IMR-90 (cell line): ENCODE data around the gene COL1A1. TPM values are rescaled to one million over a fixed set of nuclear protein-coding genes. Genes with fewer than 3 reads are reported as not detected.

Experiments used
- ATAC-seq: fragments of 200-7000 bp; cut with Tn5 transposase; 2 replicates; pipeline ENCODE4 v1.9.1; 2020; ENCODE audit warnings: low read depth, mild to moderate bottlenecking, moderate library complexity
- BruUV-seq: library from RNA; stranded (reverse); fragments of 400-500 nt; replicated peaks from 2 replicates; lab custom pipeline; 2021; lab: Mats Ljungman, UMichigan
- CTCF ChIA-PET: fragments of 300-600 bp; formaldehyde crosslinking; extraction: SDS; loops from one replicate; lab custom pipeline; 2021; ENCODE audit warnings: antibody characterized with exemption; lab: Yijun Ruan, JAX
- POLR2A ChIA-PET: fragments of 300-600 bp; sonication (Branson Sonifier 250); formaldehyde crosslinking; loops from one replicate; lab custom pipeline; 2022; ENCODE audit warnings: antibody characterized with exemption; ENCODE audit not compliant: unreplicated experiment; lab: Charles Lee
- DNase-seq: peaks from one replicate; pipeline ENCODE4 v3.0.0; 2013
- H2AFZ ChIP-seq: replicated peaks from 2 replicates; pipeline ENCODE3; 2013; ENCODE audit warnings: low read length, mild to moderate bottlenecking; ENCODE audit not compliant: poor library complexity
- H2AK5ac ChIP-seq: 2 replicates; pipeline ENCODE4 v1.6.1; 2013; ENCODE audit warnings: low read depth, low read length, inconsistent platforms
- H2AK9ac ChIP-seq: replicated peaks from 2 replicates; pipeline ENCODE3; 2013; ENCODE audit warnings: mild to moderate bottlenecking, low read depth, low read length, moderate library complexity; ENCODE audit not compliant: poor library complexity
- H2BK120ac ChIP-seq: 2 replicates; pipeline ENCODE4 v1.6.1; 2013; ENCODE audit warnings: low read depth, low read length, inconsistent platforms
- H2BK15ac ChIP-seq: 3 replicates; pipeline ENCODE4 v1.6.1; 2013; ENCODE audit warnings: low read depth, low read length, inconsistent platforms
- H2BK20ac ChIP-seq: 2 replicates; pipeline ENCODE4 v1.6.1; 2013; ENCODE audit warnings: low read depth, mild to moderate bottlenecking, inconsistent platforms, low read length, moderate library complexity
- H2BK5ac ChIP-seq: 2 replicates; pipeline ENCODE4 v1.6.1; 2013; ENCODE audit warnings: mild to moderate bottlenecking, low read depth, low read length, inconsistent platforms; ENCODE audit not compliant: poor library complexity, severe bottlenecking
- H3K14ac ChIP-seq: replicated peaks from 2 replicates; pipeline ENCODE4 v1.6.1; 2013; ENCODE audit warnings: low read depth, low read length, inconsistent platforms
- H3K18ac ChIP-seq: 2 replicates; pipeline ENCODE4 v1.6.1; 2013; ENCODE audit warnings: low read depth, low read length, control low read depth
- H3K23ac ChIP-seq: 2 replicates; pipeline ENCODE4 v1.6.1; 2013; ENCODE audit warnings: low read depth, low read length, inconsistent platforms
- H3K27ac ChIP-seq: 2 replicates; pipeline ENCODE4 v1.5.1; 2013; ENCODE audit warnings: mild to moderate bottlenecking, control low read depth, low read length; ENCODE audit not compliant: insufficient read depth
- H3K27me3 ChIP-seq: 2 replicates; pipeline ENCODE4 v1.6.1; 2013; ENCODE audit warnings: low read length; ENCODE audit not compliant: control insufficient read depth, insufficient read depth
- H3K36me3 ChIP-seq: 2 replicates; pipeline ENCODE4 v1.6.1; 2013; ENCODE audit warnings: low read length, mixed read lengths; ENCODE audit not compliant: control insufficient read depth, insufficient read depth
- H3K4ac ChIP-seq: 2 replicates; pipeline ENCODE4 v1.6.1; 2013; ENCODE audit warnings: low read depth, low read length, inconsistent platforms
- H3K4me1 ChIP-seq: 2 replicates; pipeline ENCODE4 v1.6.1; 2013; ENCODE audit warnings: low read length, mixed read lengths; ENCODE audit not compliant: control insufficient read depth, insufficient read depth
- H3K4me2 ChIP-seq: 2 replicates; pipeline ENCODE4 v1.6.1; 2013; ENCODE audit warnings: low read depth, mild to moderate bottlenecking, control low read depth, low read length, moderate library complexity
- H3K4me3 ChIP-seq: 2 replicates; pipeline ENCODE4 v1.5.1; 2013; ENCODE audit warnings: low read depth, mild to moderate bottlenecking, control low read depth, low read length, moderate library complexity; ENCODE audit not compliant: insufficient read depth
- H3K56ac ChIP-seq: 2 replicates; pipeline ENCODE4 v1.6.1; 2013; ENCODE audit warnings: low read length, inconsistent platforms; ENCODE audit not compliant: insufficient read depth; ENCODE audit errors: extremely low read depth
- H3K79me1 ChIP-seq, 2 experiments: 2 replicates each; pipeline ENCODE4 v1.6.1; 2013; ENCODE audit warnings: low read length in 2 of 2, inconsistent platforms in 1 of 2, low read depth in 1 of 2
- H3K9ac ChIP-seq: 2 replicates; pipeline ENCODE4 v1.6.1; 2013; ENCODE audit warnings: low read depth, low read length, control low read depth
- H3K9me1 ChIP-seq: 2 replicates; pipeline ENCODE4 v1.6.1; 2013; ENCODE audit warnings: low read length, inconsistent platforms; ENCODE audit not compliant: insufficient read depth
- H3K9me3 ChIP-seq: 2 replicates; pipeline ENCODE4 v1.6.1; 2013; ENCODE audit warnings: low read length; ENCODE audit not compliant: control insufficient read depth, insufficient read depth
- H4K20me1 ChIP-seq: 2 replicates; pipeline ENCODE4 v1.6.1; 2013; ENCODE audit warnings: low read length, inconsistent platforms; ENCODE audit not compliant: insufficient read depth
- H4K5ac ChIP-seq: 2 replicates; pipeline ENCODE4 v1.6.1; 2013; ENCODE audit warnings: mild to moderate bottlenecking, low read depth, low read length, control low read depth
- H4K8ac ChIP-seq, 2 experiments: 2 replicates each; pipeline ENCODE4 v1.6.1; 2013; ENCODE audit warnings: low read depth in 2 of 2, low read length in 2 of 2, control low read depth in 1 of 2, inconsistent platforms in 1 of 2
- H4K91ac ChIP-seq: 2 replicates; pipeline ENCODE4 v1.6.1; 2013; ENCODE audit warnings: low read depth, low read length, inconsistent platforms; ENCODE audit not compliant: insufficient read depth
- BHLHE40 ChIP-seq: fragments of 150-350 bp; IDR thresholded peaks from 2 replicates; pipeline ENCODE4 v1.6.1; 2016; ENCODE audit warnings: mild to moderate bottlenecking, low read depth, low read length
- CEBPB ChIP-seq: IDR thresholded peaks from 2 replicates; pipeline ENCODE4 v1.6.1; 2012; ENCODE audit warnings: low read depth, low read length, improper control_type of control experiment
- CHD1 ChIP-seq: IDR thresholded peaks from 2 replicates; pipeline ENCODE4 v1.6.1; 2012; ENCODE audit warnings: low read depth, low read length, improper control_type of control experiment
- FOS ChIP-seq: fragments of 150-350 bp; IDR thresholded peaks from 2 replicates; pipeline ENCODE4 v1.6.1; 2016; ENCODE audit warnings: low read depth, low read length
- NFE2L2 ChIP-seq: fragments of 150-350 bp; IDR thresholded peaks from 2 replicates; pipeline ENCODE4 v1.6.1; 2016; ENCODE audit warnings: low read depth, mild to moderate bottlenecking, low read length
- RAD21 ChIP-seq: IDR thresholded peaks from 2 replicates; pipeline ENCODE4 v1.6.1; 2012; ENCODE audit warnings: low read length, improper control_type of control experiment
- SMC3 ChIP-seq: fragments of 150-350 bp; IDR thresholded peaks from 2 replicates; pipeline ENCODE4 v1.6.1; 2016; ENCODE audit warnings: low read depth, mild to moderate bottlenecking, antibody characterized with exemption, low read length, moderate library complexity
- WGBS, 2 experiments: methylation state at CpG; one replicate each; pipeline versions ENCODE4 v1.1.5 to v1.1.7; 2013; ENCODE audit warnings: missing lambda C conversion rate in 2 of 2; ENCODE audit not compliant: insufficient read length in 1 of 2; ENCODE audit errors: extremely low coverage in 2 of 2; 5-methylcytosine and 5-hydroxymethylcytosine counted together
- dilution Hi-C: fragments of 300-500 bp; cut with HindIII; formaldehyde crosslinking; loops from one replicate; pipeline ENCODE4 v1.14.3; 2018; ENCODE audit warnings: low sequenced_read_pairs; ENCODE audit not compliant: unreplicated experiment
- in situ Hi-C: fragments of 300-500 bp; cut with MboI; formaldehyde crosslinking; loops from 3 replicates; pipeline ENCODE4 v1.14.3; 2019; ENCODE audit warnings: low sequenced_read_pairs, inconsistent platforms, mixed read lengths
- intact Hi-C: fragments of 100-400 bp; cut with micrococcal nuclease; formaldehyde crosslinking; loops from 2 replicates; pipeline ENCODE4 v1.10.0; 2022
- polyA plus RNA-seq, 3 experiments: library from polyadenylated mRNA; depleted of rRNA; stranded (reverse); fragments of >200 nt; gene quantifications; 2 replicates each; pipeline ENCODE4 v1.2.3, GENCODE V29; 2012; ENCODE audit warnings: low replicate concordance in 1 of 3
- total RNA-seq: library from RNA; depleted of rRNA; stranded (reverse); fragments of >200 nt; gene quantifications from 2 replicates; pipeline ENCODE4 v1.2.3, GENCODE V29; 2012
- TF ChIP-seq, protein P1 (sequence below): conservative IDR thresholded peaks from 2 replicates; pipeline ENCODE4 v1.5.1; 2012; ENCODE audit warnings: mild to moderate bottlenecking, low read depth, low read length, improper control_type of control experiment
- TF ChIP-seq, protein P2 (sequence below): fragments of 150-350 bp; IDR thresholded peaks from 2 replicates; pipeline ENCODE4 v1.6.1; 2016; ENCODE audit warnings: low read depth, mild to moderate bottlenecking, low read length, moderate library complexity, borderline replicate concordance

COL1A1 gene
- total and polyA plus RNA-seq, 2 of the 4 experiments (the other 2 are of a cell fraction): 2,180 to 4,350 TPM

DNA sequence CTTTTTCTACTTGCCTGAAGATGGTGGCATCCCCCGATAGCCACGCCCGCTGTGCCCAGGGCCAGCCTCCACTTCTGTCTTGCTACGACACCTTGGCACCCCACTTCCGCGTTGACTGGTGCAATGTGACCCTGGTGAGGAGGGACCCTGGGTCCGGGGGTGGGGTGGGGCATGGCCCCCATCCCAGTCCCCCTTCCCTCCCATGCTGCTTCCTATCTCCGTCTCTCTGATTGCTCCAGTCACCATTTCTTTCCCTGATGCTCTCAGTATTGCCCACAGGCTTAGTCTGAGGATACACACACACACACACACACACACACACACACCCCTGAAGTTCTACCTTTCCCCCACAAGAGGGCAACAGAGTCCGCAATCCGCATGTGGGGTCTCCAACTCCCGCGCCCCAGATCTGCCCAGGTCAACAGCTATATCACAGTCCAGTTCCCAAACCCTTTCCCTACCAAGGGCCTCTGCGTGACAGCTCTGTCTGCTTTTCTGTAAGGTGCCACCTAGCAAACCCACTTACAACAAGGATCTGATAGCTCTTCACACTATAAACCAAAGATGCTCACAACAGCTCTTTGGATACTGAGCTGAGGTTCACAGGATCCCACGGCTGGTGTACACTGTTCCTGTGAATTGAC lies 32.2 kb downstream of the COL1A1 start (continued):
- TF ChIP-seq SMC3: peak; percentile 94
- TF ChIP-seq CHD1: no peak

DNA sequence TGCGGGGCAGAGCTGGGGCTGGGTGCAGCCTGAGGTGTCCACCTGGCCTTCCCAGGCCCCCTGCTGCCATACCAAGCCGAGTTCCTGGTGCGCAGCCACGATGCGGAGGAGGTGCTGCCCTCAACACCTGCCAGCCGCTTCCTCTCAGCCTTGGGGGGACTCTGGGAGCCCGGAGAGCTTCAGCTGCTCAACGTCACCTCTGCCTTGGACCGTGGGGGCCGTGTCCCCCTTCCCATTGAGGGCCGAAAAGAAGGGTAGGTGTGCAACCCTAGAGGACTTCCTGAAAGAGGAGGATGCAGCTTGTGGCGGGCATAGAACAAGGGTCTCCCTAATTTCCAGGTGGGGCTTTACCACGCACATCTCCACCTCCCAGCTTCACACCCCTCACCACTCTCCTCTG lies 33.1 kb downstream of the COL1A1 start:
- 78% methylated on average over 5 of the region's 13 CpGs; no CpG with 5 or more reads in 1 of the 2 experiments for WGBS, 2 experiments
- in situ Hi-C loops: no loop called here
- no peak overlapping the region for H4K8ac ChIP-seq

More for the DNA sequence above, 33.1 kb downstream of the COL1A1 start:
- Histone ChIP-seq H2BK15ac (no peak overlapping the region), H3K9me3 (no peaks in the 10 kb centered on the region), H3K4me1 (peaks cover 5% of the 10 kb centered on the region), H4K91ac (no peak overlapping the region), H3K4me2 (no peak overlapping the region), H3K9me1 (peaks cover 9% of the 10 kb centered on the region; the same call in 1 of the 2 replicates), H3K14ac (no peak overlapping the region), H2AFZ (peak overlapping the region; percentile 56), H3K4ac (no peak overlapping the region), H3K56ac (no peak overlapping the region), H3K27me3 (no peaks in the 10 kb centered on the region), H2BK5ac (no peak overlapping the region), H4K20me1 (no peaks in the 10 kb centered on the region), H3K27ac (no peak overlapping the region), H4K5ac (no peak overlapping the region), H3K4me3 (no peak overlapping the region), H2BK120ac (no peak overlapping the region), H3K79me1 (peaks cover 3 to 9% of the 10 kb centered on the region in 2 experiments; a peak in 2 of 4 replicates), H2BK20ac (no peak overlapping the region), H3K9ac (no peak overlapping the region), H3K36me3 (no peaks in the 10 kb centered on the region), H2AK9ac (peak overlapping the region; percentile 51), H3K18ac (no peak overlapping the region), H3K23ac (no peak overlapping the region), H2AK5ac (peak overlapping the region; percentile 59)
- DNase-seq (no peak), ATAC-seq (no peak)
- dilution Hi-C loops: no loop called here
- ChIA-PET CTCF (interaction anchor here (0.9 to 3.0 kb wide), 2 partner anchors 101 to 126 kb away, joined by 3 to 54 read pairs; no protein-coding TSS in a partner anchor), POLR2A (no interaction called here)
- intact Hi-C loops: no loop called here
- TF ChIP-seq, protein P1, sequence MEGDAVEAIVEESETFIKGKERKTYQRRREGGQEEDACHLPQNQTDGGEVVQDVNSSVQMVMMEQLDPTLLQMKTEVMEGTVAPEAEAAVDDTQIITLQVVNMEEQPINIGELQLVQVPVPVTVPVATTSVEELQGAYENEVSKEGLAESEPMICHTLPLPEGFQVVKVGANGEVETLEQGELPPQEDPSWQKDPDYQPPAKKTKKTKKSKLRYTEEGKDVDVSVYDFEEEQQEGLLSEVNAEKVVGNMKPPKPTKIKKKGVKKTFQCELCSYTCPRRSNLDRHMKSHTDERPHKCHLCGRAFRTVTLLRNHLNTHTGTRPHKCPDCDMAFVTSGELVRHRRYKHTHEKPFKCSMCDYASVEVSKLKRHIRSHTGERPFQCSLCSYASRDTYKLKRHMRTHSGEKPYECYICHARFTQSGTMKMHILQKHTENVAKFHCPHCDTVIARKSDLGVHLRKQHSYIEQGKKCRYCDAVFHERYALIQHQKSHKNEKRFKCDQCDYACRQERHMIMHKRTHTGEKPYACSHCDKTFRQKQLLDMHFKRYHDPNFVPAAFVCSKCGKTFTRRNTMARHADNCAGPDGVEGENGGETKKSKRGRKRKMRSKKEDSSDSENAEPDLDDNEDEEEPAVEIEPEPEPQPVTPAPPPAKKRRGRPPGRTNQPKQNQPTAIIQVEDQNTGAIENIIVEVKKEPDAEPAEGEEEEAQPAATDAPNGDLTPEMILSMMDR: no peak
- TF ChIP-seq, protein P2, sequence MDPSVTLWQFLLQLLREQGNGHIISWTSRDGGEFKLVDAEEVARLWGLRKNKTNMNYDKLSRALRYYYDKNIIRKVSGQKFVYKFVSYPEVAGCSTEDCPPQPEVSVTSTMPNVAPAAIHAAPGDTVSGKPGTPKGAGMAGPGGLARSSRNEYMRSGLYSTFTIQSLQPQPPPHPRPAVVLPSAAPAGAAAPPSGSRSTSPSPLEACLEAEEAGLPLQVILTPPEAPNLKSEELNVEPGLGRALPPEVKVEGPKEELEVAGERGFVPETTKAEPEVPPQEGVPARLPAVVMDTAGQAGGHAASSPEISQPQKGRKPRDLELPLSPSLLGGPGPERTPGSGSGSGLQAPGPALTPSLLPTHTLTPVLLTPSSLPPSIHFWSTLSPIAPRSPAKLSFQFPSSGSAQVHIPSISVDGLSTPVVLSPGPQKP: no peak
- TF ChIP-seq FOS (no peak), BHLHE40 (no peak), NFE2L2 (no peak), CEBPB (no peak), SMC3 (no peak), RAD21 (no peak)
- BruUV-seq: no TSS peak
